Measurements from ENCODE around the gene ITGAD. TPM values are rescaled to one million over a fixed set of nuclear protein-coding genes. Genes with fewer than 3 reads are reported as not detected.

The ITGAD gene
- total and polyA plus RNA-seq, 2 of the 13 experiments (the other 11 are each of a cell fraction or from before 2014, with no cell fraction given): not detected

DNA sequence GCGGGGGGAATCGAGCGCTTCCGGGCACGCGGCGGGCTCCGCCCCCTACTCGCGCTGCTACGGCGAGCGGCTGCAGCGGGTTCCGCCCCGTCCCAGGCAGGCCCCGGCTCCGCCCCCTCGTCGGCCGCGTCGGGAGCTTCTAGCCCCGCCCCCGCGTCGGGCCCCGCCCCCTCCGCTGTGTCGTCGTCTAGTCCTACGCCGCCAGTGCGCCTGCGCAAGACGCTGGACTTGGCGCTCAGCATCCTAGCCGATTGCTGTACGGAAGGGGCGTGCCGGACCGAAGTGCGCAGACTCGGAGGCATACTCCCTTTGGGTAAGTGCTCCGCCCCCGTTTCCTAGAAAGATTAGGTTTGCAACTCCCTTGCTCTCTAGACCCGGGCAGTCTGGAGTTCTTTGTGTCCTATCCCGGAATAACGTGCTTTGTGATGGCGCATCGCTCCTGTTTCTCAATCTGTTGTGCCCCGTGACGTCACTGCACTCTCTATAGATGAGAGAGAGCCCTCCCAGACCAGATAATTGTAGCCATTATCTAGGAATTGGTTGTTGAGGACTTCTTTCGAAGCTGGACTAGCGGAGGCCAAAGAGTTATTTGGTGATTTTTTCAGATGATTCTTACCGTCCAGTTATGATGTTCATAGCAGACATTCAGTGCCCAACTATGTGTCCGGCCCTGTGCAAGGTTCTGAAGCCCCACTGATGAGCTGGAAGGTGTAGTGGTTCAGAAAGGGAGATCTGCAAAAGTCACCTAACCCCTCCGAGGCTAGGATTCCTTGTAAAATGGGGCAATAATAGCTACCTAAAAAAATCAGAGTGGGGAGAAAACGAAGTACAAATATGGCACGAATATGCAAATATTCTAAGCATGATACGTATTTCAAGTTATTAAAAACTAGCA is 66.8 kb downstream of the ITGAD start (continued):
- TF ChIP-seq, protein P1, sequence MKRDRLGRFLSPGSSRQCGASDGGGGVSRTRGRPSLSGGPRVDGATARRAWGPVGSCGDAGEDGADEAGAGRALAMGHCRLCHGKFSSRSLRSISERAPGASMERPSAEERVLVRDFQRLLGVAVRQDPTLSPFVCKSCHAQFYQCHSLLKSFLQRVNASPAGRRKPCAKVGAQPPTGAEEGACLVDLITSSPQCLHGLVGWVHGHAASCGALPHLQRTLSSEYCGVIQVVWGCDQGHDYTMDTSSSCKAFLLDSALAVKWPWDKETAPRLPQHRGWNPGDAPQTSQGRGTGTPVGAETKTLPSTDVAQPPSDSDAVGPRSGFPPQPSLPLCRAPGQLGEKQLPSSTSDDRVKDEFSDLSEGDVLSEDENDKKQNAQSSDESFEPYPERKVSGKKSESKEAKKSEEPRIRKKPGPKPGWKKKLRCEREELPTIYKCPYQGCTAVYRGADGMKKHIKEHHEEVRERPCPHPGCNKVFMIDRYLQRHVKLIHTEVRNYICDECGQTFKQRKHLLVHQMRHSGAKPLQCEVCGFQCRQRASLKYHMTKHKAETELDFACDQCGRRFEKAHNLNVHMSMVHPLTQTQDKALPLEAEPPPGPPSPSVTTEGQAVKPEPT (CRISPR knock-in tag; IDR thresholded peaks at IDR 0.05; ENCODE audit: low read depth): no peak
- TF ChIP-seq, protein P2, sequence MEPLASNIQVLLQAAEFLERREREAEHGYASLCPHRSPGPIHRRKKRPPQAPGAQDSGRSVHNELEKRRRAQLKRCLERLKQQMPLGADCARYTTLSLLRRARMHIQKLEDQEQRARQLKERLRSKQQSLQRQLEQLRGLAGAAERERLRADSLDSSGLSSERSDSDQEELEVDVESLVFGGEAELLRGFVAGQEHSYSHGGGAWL (CRISPR knock-in tag; IDR thresholded peaks at IDR 0.05): no peak
- TF ChIP-seq MEIS2 (CRISPR knock-in tag; IDR thresholded peaks at IDR 0.05) (no peak), GABPA (IDR thresholded peaks at IDR 0.05; ENCODE audit: low read depth, low read length) (no peak), GABPA (CRISPR knock-in tag; IDR thresholded peaks at IDR 0.05; ENCODE audit: low read depth) (no peak; the same call in 1 of the 2 replicates), NCOA2 (CRISPR knock-in tag; IDR thresholded peaks at IDR 0.05) (no peak), HMG20B (CRISPR knock-in tag; conservative IDR thresholded peaks at IDR 0.05) (no peak; the same call in 1 of the 2 replicates), CHD4 (IDR thresholded peaks at IDR 0.05; ENCODE audit: borderline replicate concordance, low read length) (no peak; the same call in 1 of the 2 replicates), HHEX (CRISPR knock-in tag; IDR thresholded peaks at IDR 0.05) (no peak), ZNF570 (CRISPR knock-in tag; IDR thresholded peaks at IDR 0.05; ENCODE audit: borderline replicate concordance) (no peak), ARNTL (CRISPR knock-in tag; IDR thresholded peaks at IDR 0.05) (no peak), TAF15 (IDR thresholded peaks at IDR 0.05; ENCODE audit: low read depth, low read length, poor library complexity, severe bottlenecking) (no peak), ZNF337 (CRISPR knock-in tag; IDR thresholded peaks at IDR 0.05; ENCODE audit: borderline replicate concordance, low read depth) (no peak), LCORL (IDR thresholded peaks at IDR 0.05) (no peak), LCORL (CRISPR knock-in tag; IDR thresholded peaks at IDR 0.05) (no peak), CBX2 (IDR thresholded peaks at IDR 0.05; ENCODE audit: low read depth, low read length) (no peak), CBX2 (CRISPR knock-in tag; IDR thresholded peaks at IDR 0.05; ENCODE audit: low read depth) (no peak), NFRKB (IDR thresholded peaks at IDR 0.05) (no peak), ZFP36L1 (CRISPR knock-in tag; IDR thresholded peaks at IDR 0.05) (no peak), SMC3 (IDR thresholded peaks at IDR 0.05; ENCODE audit: low read length) (no peak), POLR2A (IDR thresholded peaks at IDR 0.05; ENCODE audit: insufficient read depth in 1 of 2, low read depth in 2 of 2, low read length in 2 of 2) (peak in 1 of 2 experiments; percentile 15; a peak in 2 of 4 replicates), NR3C1 (CRISPR knock-in tag; IDR thresholded peaks at IDR 0.05) (no peak)
- TF ChIP-seq, protein P3, sequence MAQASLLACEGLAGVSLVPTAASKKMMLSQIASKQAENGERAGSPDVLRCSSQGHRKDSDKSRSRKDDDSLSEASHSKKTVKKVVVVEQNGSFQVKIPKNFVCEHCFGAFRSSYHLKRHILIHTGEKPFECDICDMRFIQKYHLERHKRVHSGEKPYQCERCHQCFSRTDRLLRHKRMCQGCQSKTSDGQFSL (CRISPR knock-in tag; IDR thresholded peaks at IDR 0.05): no peak
- TF ChIP-seq, protein P4, sequence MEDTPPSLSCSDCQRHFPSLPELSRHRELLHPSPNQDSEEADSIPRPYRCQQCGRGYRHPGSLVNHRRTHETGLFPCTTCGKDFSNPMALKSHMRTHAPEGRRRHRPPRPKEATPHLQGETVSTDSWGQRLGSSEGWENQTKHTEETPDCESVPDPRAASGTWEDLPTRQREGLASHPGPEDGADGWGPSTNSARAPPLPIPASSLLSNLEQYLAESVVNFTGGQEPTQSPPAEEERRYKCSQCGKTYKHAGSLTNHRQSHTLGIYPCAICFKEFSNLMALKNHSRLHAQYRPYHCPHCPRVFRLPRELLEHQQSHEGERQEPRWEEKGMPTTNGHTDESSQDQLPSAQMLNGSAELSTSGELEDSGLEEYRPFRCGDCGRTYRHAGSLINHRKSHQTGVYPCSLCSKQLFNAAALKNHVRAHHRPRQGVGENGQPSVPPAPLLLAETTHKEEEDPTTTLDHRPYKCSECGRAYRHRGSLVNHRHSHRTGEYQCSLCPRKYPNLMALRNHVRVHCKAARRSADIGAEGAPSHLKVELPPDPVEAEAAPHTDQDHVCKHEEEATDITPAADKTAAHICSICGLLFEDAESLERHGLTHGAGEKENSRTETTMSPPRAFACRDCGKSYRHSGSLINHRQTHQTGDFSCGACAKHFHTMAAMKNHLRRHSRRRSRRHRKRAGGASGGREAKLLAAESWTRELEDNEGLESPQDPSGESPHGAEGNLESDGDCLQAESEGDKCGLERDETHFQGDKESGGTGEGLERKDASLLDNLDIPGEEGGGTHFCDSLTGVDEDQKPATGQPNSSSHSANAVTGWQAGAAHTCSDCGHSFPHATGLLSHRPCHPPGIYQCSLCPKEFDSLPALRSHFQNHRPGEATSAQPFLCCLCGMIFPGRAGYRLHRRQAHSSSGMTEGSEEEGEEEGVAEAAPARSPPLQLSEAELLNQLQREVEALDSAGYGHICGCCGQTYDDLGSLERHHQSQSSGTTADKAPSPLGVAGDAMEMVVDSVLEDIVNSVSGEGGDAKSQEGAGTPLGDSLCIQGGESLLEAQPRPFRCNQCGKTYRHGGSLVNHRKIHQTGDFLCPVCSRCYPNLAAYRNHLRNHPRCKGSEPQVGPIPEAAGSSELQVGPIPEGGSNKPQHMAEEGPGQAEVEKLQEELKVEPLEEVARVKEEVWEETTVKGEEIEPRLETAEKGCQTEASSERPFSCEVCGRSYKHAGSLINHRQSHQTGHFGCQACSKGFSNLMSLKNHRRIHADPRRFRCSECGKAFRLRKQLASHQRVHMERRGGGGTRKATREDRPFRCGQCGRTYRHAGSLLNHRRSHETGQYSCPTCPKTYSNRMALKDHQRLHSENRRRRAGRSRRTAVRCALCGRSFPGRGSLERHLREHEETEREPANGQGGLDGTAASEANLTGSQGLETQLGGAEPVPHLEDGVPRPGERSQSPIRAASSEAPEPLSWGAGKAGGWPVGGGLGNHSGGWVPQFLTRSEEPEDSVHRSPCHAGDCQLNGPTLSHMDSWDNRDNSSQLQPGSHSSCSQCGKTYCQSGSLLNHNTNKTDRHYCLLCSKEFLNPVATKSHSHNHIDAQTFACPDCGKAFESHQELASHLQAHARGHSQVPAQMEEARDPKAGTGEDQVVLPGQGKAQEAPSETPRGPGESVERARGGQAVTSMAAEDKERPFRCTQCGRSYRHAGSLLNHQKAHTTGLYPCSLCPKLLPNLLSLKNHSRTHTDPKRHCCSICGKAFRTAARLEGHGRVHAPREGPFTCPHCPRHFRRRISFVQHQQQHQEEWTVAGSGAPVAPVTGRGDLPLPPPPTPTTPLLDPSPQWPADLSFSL (CRISPR knock-in tag; IDR thresholded peaks at IDR 0.05): no peak

All from HepG2 (cell line).